K562 (cell line): ENCODE data around the gene MAPKAPK3.

Source experiments
- CTCF ChIP-seq, 3 experiments: IDR thresholded peaks in 2 of 3; conservative IDR thresholded peaks in 1 of 3; 2 replicates each; pipeline ENCODE4 v1.5.1; 2011 to 2012; ENCODE audit warnings: low read length in 3 of 3, mild to moderate bottlenecking in 3 of 3, control low read depth in 2 of 3, improper control_type of control experiment in 1 of 3, inconsistent platforms in 1 of 3, low read depth in 1 of 3, mixed read lengths in 1 of 3, moderate library complexity in 1 of 3; ENCODE audit not compliant: insufficient read depth in 2 of 3
- ETS1 ChIP-seq: conservative IDR thresholded peaks from 2 replicates; pipeline ENCODE4 v1.6.1; 2011; ENCODE audit warnings: low read depth, mild to moderate bottlenecking, low read length; ENCODE audit not compliant: control insufficient read depth
- GABPA ChIP-seq: fragments of 200-800 bp; sonication (Bioruptor generic); conservative IDR thresholded peaks from 2 replicates; pipeline ENCODE4 v1.6.1; 2016; ENCODE audit warnings: low read depth, missing genetic modification characterization, missing compliant biosample characterization
- GTF2F1 ChIP-seq: IDR thresholded peaks from 2 replicates; pipeline ENCODE4 v1.6.1; 2011; ENCODE audit warnings: low read depth, low read length, improper control_type of control experiment
- NR4A1 ChIP-seq, 2 experiments: fragments of 250-450 bp in 1 of 2; fragments of 450-650 bp in 1 of 2; sonication (Bioruptor Pico) in 1 of 2; IDR thresholded peaks; 2 replicates each; pipeline versions ENCODE4 v1.4.0 to v1.6.1; 2016 to 2020; ENCODE audit warnings: mild to moderate bottlenecking in 2 of 2, missing compliant biosample characterization in 1 of 2, missing genetic modification characterization in 1 of 2, moderate library complexity in 1 of 2
- RBM17 ChIP-seq: fragments of 200-400 bp; formaldehyde crosslinking; IDR thresholded peaks from 2 replicates; pipeline ENCODE4 v1.6.1; 2017; ENCODE audit warnings: low read depth, mild to moderate bottlenecking, low read length, borderline replicate concordance
- SAFB ChIP-seq: fragments of 200-400 bp; formaldehyde crosslinking; IDR thresholded peaks from 2 replicates; pipeline ENCODE4 v1.6.1; 2017; ENCODE audit warnings: low read depth, low read length, borderline replicate concordance
- ZNF551 ChIP-seq: fragments of 250-450 bp; sonication (Bioruptor Pico); IDR thresholded peaks from 2 replicates; pipeline ENCODE4 v1.5.0; 2021; ENCODE audit warnings: mild to moderate bottlenecking, moderate library complexity

DNA sequence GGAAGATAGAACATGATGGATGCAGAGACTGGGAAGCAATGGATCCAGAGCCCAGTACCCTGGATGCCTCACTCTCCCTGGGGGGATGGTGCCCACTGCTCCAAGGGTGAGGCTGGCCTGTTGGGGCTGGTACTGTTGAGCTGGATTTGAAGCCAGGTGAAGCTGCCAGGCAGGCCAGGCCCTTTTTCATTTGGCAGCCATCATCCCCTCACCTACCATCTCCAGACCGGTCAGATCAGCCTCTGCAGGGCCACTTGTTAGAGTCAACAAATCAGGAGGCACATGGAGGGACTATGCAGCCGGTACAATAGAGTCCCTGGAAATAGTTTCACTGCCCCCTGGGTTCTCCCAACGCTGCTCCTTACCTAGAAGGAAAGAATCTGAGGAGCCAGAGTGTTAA is 5.9 kb downstream of the MAPKAPK3 start:
- no peak for TF ChIP-seq GTF2F1
- TF ChIP-seq SAFB: no peak
- TF ChIP-seq ETS1: no peak
- TF ChIP-seq RBM17: no peak
- no peak for TF ChIP-seq ZNF551 (CRISPR knock-in tag)
- no peak for TF ChIP-seq CTCF (IDR thresholded peaks at IDR 0.05 in 2 of 3, conservative IDR thresholded peaks at IDR 0.05 in 1 of 3; ENCODE audit: insufficient read depth in 2 of 3, low read depth in 1 of 3, low read length in 3 of 3)
- no peak for TF ChIP-seq NR4A1 (CRISPR knock-in tag; IDR thresholded peaks at IDR 0.05)
- TF ChIP-seq NR4A1 (tag; IDR thresholded peaks at IDR 0.05): no peak
- TF ChIP-seq GABPA (tag): no peak
